Measurements from ENCODE around the gene COL4A2.

DNA sequence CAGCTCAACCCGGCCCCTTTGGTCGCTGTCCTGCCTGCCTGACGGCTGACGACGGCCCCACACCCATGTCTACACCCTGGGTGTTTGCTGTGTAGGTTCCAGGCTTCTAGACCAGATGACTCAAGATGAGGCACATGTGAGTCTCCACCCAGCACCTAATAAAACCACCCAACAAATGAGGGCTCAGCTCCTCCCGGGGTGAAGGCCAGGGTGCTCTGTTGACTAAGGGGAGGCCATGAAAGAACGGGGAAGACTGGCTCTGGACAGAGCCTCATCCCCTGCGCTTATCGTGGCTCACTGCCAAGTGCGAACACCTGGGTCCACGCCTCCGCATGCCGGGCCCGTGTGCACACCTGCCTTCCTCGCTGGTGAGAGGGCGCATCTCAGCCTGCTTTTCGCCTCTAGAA, 39.6 kb downstream of the COL4A2 start:
- TF ChIP-seq, protein P1, sequence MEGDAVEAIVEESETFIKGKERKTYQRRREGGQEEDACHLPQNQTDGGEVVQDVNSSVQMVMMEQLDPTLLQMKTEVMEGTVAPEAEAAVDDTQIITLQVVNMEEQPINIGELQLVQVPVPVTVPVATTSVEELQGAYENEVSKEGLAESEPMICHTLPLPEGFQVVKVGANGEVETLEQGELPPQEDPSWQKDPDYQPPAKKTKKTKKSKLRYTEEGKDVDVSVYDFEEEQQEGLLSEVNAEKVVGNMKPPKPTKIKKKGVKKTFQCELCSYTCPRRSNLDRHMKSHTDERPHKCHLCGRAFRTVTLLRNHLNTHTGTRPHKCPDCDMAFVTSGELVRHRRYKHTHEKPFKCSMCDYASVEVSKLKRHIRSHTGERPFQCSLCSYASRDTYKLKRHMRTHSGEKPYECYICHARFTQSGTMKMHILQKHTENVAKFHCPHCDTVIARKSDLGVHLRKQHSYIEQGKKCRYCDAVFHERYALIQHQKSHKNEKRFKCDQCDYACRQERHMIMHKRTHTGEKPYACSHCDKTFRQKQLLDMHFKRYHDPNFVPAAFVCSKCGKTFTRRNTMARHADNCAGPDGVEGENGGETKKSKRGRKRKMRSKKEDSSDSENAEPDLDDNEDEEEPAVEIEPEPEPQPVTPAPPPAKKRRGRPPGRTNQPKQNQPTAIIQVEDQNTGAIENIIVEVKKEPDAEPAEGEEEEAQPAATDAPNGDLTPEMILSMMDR (IDR thresholded peaks at IDR 0.05), result no peak
- TF ChIP-seq POLR2A (IDR thresholded peaks at IDR 0.05), result no peak
